ENCODE measurements around the gene RAP1B.
"Not testable (repeated sequence)": the region's sequence is repeated elsewhere in the genome, so short reads cannot be mapped to it uniquely, and the experiment has no call there.

RAP1B gene

GRCh38 chr12:68636268-68636667 is 25.6 kb downstream of the RAP1B start:
- no peak for DNase-seq (ENCODE audit: low spot score)

- not testable (repeated sequence) for DNase-seq (ENCODE audit: low spot score)
Measured at GRCh38 chr12:68637439-68637838, 26.7 kb downstream of the RAP1B start.

GRCh38 chr12:68638171-68638570 is 27.5 kb downstream of the RAP1B start:
- DNase-seq (ENCODE audit: low spot score), result no peak

- no peak for DNase-seq (ENCODE audit: low spot score)
Measured at GRCh38 chr12:68638721-68639395, 28.2 kb downstream of the RAP1B start.

- DNase-seq (ENCODE audit: low spot score), result no peak
Measured at GRCh38 chr12:68639396-68639767, 28.7 kb downstream of the RAP1B start.

GRCh38 chr12:68641138-68641537 is 30.4 kb downstream of the RAP1B start:
- DNase-seq (ENCODE audit: low spot score), result no peak

- no peak for DNase-seq (ENCODE audit: low spot score)
Measured at GRCh38 chr12:68646484-68646883, 35.8 kb downstream of the RAP1B start.

GRCh38 chr12:68647507-68647906 is 36.8 kb downstream of the RAP1B start:
- no peak for DNase-seq (ENCODE audit: low spot score)

GRCh38 chr12:68648179-68648578 is 37.5 kb downstream of the RAP1B start:
- DNase-seq (ENCODE audit: low spot score), result no peak

GRCh38 chr12:68665016-68665569 is 54.4 kb downstream of the RAP1B start:
- no peak for DNase-seq (ENCODE audit: low spot score)

- DNase-seq (ENCODE audit: low spot score), result no peak
Measured at GRCh38 chr12:68667291-68667690, 56.6 kb downstream of the RAP1B start.

- DNase-seq (ENCODE audit: low spot score), result no peak
Measured at GRCh38 chr12:68667896-68668295, 57.2 kb downstream of the RAP1B start.

- DNase-seq (ENCODE audit: low spot score), result no peak
Measured at GRCh38 chr12:68671179-68671578, 60.5 kb downstream of the RAP1B start.

GRCh38 chr12:68673788-68674187 is 63.1 kb downstream of the RAP1B start:
- no peak for DNase-seq (ENCODE audit: low spot score)

- no peak for DNase-seq (ENCODE audit: low spot score)
Measured at GRCh38 chr12:68674376-68674775, 63.7 kb downstream of the RAP1B start.

- no peak for DNase-seq (ENCODE audit: low spot score)
Measured at GRCh38 chr12:68675101-68675842, 64.6 kb downstream of the RAP1B start.

GRCh38 chr12:68676854-68677253 is 66.2 kb downstream of the RAP1B start:
- not testable (repeated sequence) for DNase-seq (ENCODE audit: low spot score)

- no peak for DNase-seq (ENCODE audit: low spot score)
Measured at GRCh38 chr12:68686262-68686594, 75.5 kb downstream of the RAP1B start.

GRCh38 chr12:68686595-68687521 is 76.2 kb downstream of the RAP1B start, which contains the start of gene NUP107:
Gene NUP107 (plus strand): TSS chr12:68686978. CDS start chr12:68687066, 88 bp downstream.
- DNase-seq (ENCODE audit: low spot score), result peak; percentile 99

- DNase-seq (ENCODE audit: low spot score), result no peak
Measured at GRCh38 chr12:68695454-68695853, 84.8 kb downstream of the RAP1B start.

GRCh38 chr12:68699486-68699885 is 88.8 kb downstream of the RAP1B start:
- DNase-seq (ENCODE audit: low spot score), result no peak
